ENCODE measurements around the gene DLG2. TPM values are rescaled to one million over a fixed set of nuclear protein-coding genes. Genes with fewer than 3 reads are reported as not detected.

DLG2 gene
- total RNA-seq, 3 donors from 2014 or later (not counting 1 experiment from before 2014, with no cell fraction given): 1.7 to 2.9 (median 2.2) TPM

GRCh38 chr11:84194696-84195095, 1432.4 kb downstream of the DLG2 start:
- H3K36me3 Mint-ChIP-seq: peaks cover 6% of the 10 kb centered on the region
- Histone ChIP-seq H3K36me3 (ENCODE audit: control insufficient read depth, insufficient read depth, low read length) (no peaks in the 10 kb centered on the region), H3K4me3 (ENCODE audit: low read length) (no peak overlapping the region), H3K4me1 (ENCODE audit: control insufficient read depth, insufficient read depth, low read length) (no peaks in the 10 kb centered on the region), H3K27ac (ENCODE audit: low read length) (no peak overlapping the region), H3K27me3 (ENCODE audit: control insufficient read depth, insufficient read depth, low read length) (no peaks in the 10 kb centered on the region), H3K9me3 (ENCODE audit: control insufficient read depth, insufficient read depth, low read length) (peaks cover 5% of the 10 kb centered on the region)
- no peaks in the 10 kb centered on the region for H3K27me3 Mint-ChIP-seq (ENCODE audit: low read depth in 2 of 2)
- intact Hi-C loops (cut with micrococcal nuclease): no loop called here
- H3K9me3 Mint-ChIP-seq: peaks cover 8 to 11% of the 10 kb centered on the region in 2 donors
- DNase-seq: no peak
- 86% methylated on average over 18 of the region's 18 CpGs for WGBS (ENCODE audit: insufficient coverage)
- TF ChIP-seq CTCF (IDR thresholded peaks at IDR 0.05): no peak
- no peak for ATAC-seq
- H3K4me1 Mint-ChIP-seq: no peaks in the 10 kb centered on the region
- no peak overlapping the region for H3K27ac Mint-ChIP-seq
- no peak overlapping the region for H3K4me3 Mint-ChIP-seq

GRCh38 chr11:84193706-84194105, 1433.4 kb downstream of the DLG2 start:
- Mint-ChIP-seq H3K4me1 (no peaks in the 10 kb centered on the region), H3K4me3 (no peak overlapping the region), H3K36me3 (peaks cover 6% of the 10 kb centered on the region), H3K9me3 (peaks cover 8 to 12% of the 10 kb centered on the region in 2 donors), H3K27me3 (ENCODE audit: low read depth in 2 of 2) (no peaks in the 10 kb centered on the region), H3K27ac (no peak overlapping the region)
- no peaks in the 10 kb centered on the region for H3K4me1 ChIP-seq (ENCODE audit: control insufficient read depth, insufficient read depth, low read length)
- H3K36me3 ChIP-seq (ENCODE audit: control insufficient read depth, insufficient read depth, low read length): no peaks in the 10 kb centered on the region
- ATAC-seq (no peak), DNase-seq (no peak)
- TF ChIP-seq CTCF (IDR thresholded peaks at IDR 0.05): no peak
- intact Hi-C loops (cut with micrococcal nuclease): no loop called here
- no peak overlapping the region for H3K4me3 ChIP-seq (ENCODE audit: low read length)
- H3K27me3 ChIP-seq (ENCODE audit: control insufficient read depth, insufficient read depth, low read length): no peaks in the 10 kb centered on the region
- WGBS (ENCODE audit: insufficient coverage): 53% methylated on average over 2 of the region's 2 CpGs
- H3K27ac ChIP-seq (ENCODE audit: low read length): no peak overlapping the region
- H3K9me3 ChIP-seq (ENCODE audit: control insufficient read depth, insufficient read depth, low read length): peaks cover 5% of the 10 kb centered on the region

GRCh38 chr11:84188521-84188920, 1438.6 kb downstream of the DLG2 start:
- DNase-seq (no peak), ATAC-seq (no peak)
- H3K27me3 ChIP-seq (ENCODE audit: control insufficient read depth, insufficient read depth, low read length): no peaks in the 10 kb centered on the region
- Mint-ChIP-seq H3K4me1 (no peaks in the 10 kb centered on the region), H3K36me3 (peaks cover 6% of the 10 kb centered on the region), H3K4me3 (no peak overlapping the region), H3K27ac (no peak overlapping the region), H3K27me3 (ENCODE audit: low read depth in 2 of 2) (no peaks in the 10 kb centered on the region), H3K9me3 (peaks cover 6 to 8% of the 10 kb centered on the region in 2 donors)
- 60% methylated on average over 1 of the region's 1 CpG for WGBS (ENCODE audit: insufficient coverage)
- no peaks in the 10 kb centered on the region for H3K4me1 ChIP-seq (ENCODE audit: control insufficient read depth, insufficient read depth, low read length)
- H3K36me3 ChIP-seq (ENCODE audit: control insufficient read depth, insufficient read depth, low read length): no peaks in the 10 kb centered on the region
- no peak for TF ChIP-seq CTCF (IDR thresholded peaks at IDR 0.05)
- H3K4me3 ChIP-seq (ENCODE audit: low read length): no peak overlapping the region
- intact Hi-C loops (cut with micrococcal nuclease): no loop called here
- no peaks in the 10 kb centered on the region for H3K9me3 ChIP-seq (ENCODE audit: control insufficient read depth, insufficient read depth, low read length)
- no peak overlapping the region for H3K27ac ChIP-seq (ENCODE audit: low read length)

- Histone ChIP-seq H3K4me1 (ENCODE audit: control insufficient read depth, insufficient read depth, low read length) (no peaks in the 10 kb centered on the region), H3K4me3 (ENCODE audit: low read length) (no peak overlapping the region), H3K27me3 (ENCODE audit: control insufficient read depth, insufficient read depth, low read length) (no peaks in the 10 kb centered on the region), H3K27ac (ENCODE audit: low read length) (no peak overlapping the region), H3K36me3 (ENCODE audit: control insufficient read depth, insufficient read depth, low read length) (no peaks in the 10 kb centered on the region), H3K9me3 (ENCODE audit: control insufficient read depth, insufficient read depth, low read length) (peaks cover 2% of the 10 kb centered on the region)
- Mint-ChIP-seq H3K27me3 (ENCODE audit: low read depth in 2 of 2) (no peaks in the 10 kb centered on the region), H3K9me3 (peaks cover 14 to 17% of the 10 kb centered on the region in 2 donors), H3K36me3 (peaks cover 7% of the 10 kb centered on the region), H3K4me3 (no peak overlapping the region), H3K4me1 (no peaks in the 10 kb centered on the region), H3K27ac (no peak overlapping the region)
- no peak for TF ChIP-seq CTCF (IDR thresholded peaks at IDR 0.05)
- intact Hi-C loops (cut with micrococcal nuclease): no loop called here
- DNase-seq (no peak), ATAC-seq (no peak)
Measured at GRCh38 chr11:84173078-84173477, 1454.1 kb downstream of the DLG2 start.
